Measurements from ENCODE around the gene DIP2B.
A peak's percentile ranks its signal among the peaks of the same experiment; 100 is the strongest.

DIP2B gene

DNA sequence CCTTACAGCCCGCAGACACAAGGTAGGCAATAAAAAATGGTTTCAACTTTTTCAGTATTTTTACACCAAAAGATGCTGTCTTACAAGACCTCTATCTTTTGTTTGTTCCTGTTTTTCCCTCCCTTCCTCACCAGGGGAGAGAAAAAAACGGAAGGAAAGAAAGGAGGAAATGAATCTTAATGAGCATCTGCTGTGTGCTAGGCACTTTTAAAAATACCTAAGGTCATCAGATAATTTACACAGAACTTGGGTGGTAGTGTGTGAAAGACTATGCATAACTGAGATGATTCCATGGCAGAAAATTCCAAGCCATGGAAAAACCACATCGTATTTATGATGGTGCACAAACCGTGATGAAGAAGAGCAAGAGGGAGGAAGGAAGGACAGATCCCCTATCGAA lies 121.2 kb downstream of the DIP2B start:
- Mint-ChIP-seq H3K36me3 (ENCODE audit: low read depth) (peaks cover 38% of the 10 kb centered on the region), H3K9me3 (peaks cover 9% of the 10 kb centered on the region), H3K4me1 (ENCODE audit: low read depth) (peaks cover 28% of the 10 kb centered on the region), H3K27ac (no peak overlapping the region), H3K27me3 (ENCODE audit: low read depth) (no peaks in the 10 kb centered on the region), H3K4me3 (no peak overlapping the region)
- DNase-seq (ENCODE audit: low spot score) = no peak

DNA sequence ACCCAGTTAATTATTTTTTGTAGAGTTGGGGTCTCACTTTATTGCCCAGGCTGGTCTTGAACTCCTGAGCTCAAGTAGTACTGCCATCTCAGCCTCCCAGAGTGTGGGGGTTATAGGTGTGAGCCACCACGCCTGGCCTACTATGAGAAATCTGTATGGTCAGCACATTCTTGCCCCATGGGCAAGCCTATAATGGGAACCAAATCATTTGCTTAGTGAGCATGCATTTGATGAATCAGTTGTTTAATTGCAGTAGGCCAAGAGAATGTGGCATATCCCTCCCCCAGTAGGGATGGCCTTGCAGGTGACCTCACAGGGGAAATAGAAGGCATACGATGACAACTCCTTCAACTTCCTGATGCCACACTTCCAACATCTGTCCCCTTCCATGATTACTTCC lies 122.7 kb downstream of the DIP2B start:
- DNase-seq (ENCODE audit: low spot score) = no peak
- H3K27ac Mint-ChIP-seq = no peak overlapping the region
- H3K4me3 Mint-ChIP-seq = no peak overlapping the region
- H3K4me1 Mint-ChIP-seq (ENCODE audit: low read depth) = peaks cover 15% of the 10 kb centered on the region
- peaks cover 43% of the 10 kb centered on the region for H3K36me3 Mint-ChIP-seq (ENCODE audit: low read depth)
- no peaks in the 10 kb centered on the region for H3K27me3 Mint-ChIP-seq (ENCODE audit: low read depth)
- H3K9me3 Mint-ChIP-seq = peaks cover 9% of the 10 kb centered on the region

DNA sequence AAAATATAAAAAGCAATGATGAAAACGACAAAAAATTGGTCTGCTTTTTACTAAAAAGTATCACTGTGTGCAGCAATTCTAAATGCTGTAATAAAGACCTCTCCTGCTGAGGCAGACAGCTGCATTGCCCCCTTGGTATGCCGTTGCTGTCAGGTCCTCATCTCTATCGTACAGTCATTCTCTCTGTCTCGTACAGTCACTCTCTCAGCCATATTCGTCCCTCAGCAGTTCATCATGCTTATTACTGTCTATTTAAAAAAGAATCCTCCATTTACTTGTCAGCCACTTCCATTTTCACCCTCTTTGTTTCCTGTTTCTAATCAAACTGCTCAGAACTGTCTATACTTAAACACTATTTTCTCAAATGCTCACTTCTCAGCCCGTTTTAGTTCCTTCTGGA lies 123.6 kb downstream of the DIP2B start:
- H3K4me1 Mint-ChIP-seq (ENCODE audit: low read depth) = peaks cover 15% of the 10 kb centered on the region
- no peak for DNase-seq (ENCODE audit: low spot score)
- H3K27me3 Mint-ChIP-seq (ENCODE audit: low read depth) = no peaks in the 10 kb centered on the region
- no peak overlapping the region for H3K27ac Mint-ChIP-seq
- no peak overlapping the region for H3K4me3 Mint-ChIP-seq
- H3K36me3 Mint-ChIP-seq (ENCODE audit: low read depth) = peaks cover 46% of the 10 kb centered on the region
- H3K9me3 Mint-ChIP-seq = peaks cover 9% of the 10 kb centered on the region

DNA sequence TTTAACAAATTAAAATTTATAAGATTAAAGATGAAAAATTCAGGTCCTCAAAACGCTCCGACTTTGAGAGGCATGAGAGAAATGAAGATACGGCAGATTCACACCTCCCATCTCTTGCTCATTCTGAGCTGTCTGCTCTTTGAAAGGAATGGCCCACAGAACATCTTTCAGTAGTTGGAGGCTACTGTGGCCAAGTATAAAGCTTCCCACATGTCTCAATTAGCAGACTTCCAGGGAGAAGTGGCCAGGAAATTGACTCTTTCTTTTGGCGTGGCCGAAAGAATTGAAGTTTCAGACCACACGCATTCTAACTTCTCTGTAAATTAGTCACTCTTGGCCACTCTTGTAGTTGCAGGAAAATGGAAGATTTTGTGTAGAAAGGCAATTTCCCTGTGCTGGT lies 129.2 kb downstream of the DIP2B start:
- Mint-ChIP-seq H3K27me3 (ENCODE audit: low read depth) (no peaks in the 10 kb centered on the region), H3K4me1 (ENCODE audit: low read depth) (peaks cover 18% of the 10 kb centered on the region), H3K27ac (no peak overlapping the region), H3K9me3 (no peaks in the 10 kb centered on the region), H3K4me3 (no peak overlapping the region), H3K36me3 (ENCODE audit: low read depth) (peaks cover 25% of the 10 kb centered on the region)
- no peak for DNase-seq (ENCODE audit: low spot score)

DNA sequence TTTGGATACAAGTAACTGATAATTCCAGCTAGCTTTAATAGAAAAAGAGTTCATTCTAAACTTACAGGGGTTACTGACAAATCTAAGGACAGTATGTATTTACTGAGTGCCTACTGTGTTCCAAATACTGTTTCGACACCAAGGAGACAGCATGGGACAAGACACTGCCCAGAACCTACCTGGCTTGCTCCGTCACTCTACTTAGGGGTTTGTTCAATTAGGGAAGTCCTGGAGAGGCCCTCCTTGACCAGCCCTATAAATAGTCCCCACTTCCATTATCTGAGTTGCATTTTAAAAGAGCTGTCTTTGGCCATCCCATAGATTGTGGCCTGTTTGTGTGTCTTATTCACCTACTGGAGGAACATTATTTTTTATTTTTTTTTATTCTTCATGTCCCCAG lies 129.6 kb downstream of the DIP2B start:
- no peaks in the 10 kb centered on the region for H3K9me3 Mint-ChIP-seq
- H3K27me3 Mint-ChIP-seq (ENCODE audit: low read depth) = no peaks in the 10 kb centered on the region
- H3K36me3 Mint-ChIP-seq (ENCODE audit: low read depth) = peaks cover 21% of the 10 kb centered on the region
- no peak overlapping the region for H3K4me3 Mint-ChIP-seq
- H3K27ac Mint-ChIP-seq = no peak overlapping the region
- no peak for DNase-seq (ENCODE audit: low spot score)
- H3K4me1 Mint-ChIP-seq (ENCODE audit: low read depth) = peaks cover 22% of the 10 kb centered on the region

DNA sequence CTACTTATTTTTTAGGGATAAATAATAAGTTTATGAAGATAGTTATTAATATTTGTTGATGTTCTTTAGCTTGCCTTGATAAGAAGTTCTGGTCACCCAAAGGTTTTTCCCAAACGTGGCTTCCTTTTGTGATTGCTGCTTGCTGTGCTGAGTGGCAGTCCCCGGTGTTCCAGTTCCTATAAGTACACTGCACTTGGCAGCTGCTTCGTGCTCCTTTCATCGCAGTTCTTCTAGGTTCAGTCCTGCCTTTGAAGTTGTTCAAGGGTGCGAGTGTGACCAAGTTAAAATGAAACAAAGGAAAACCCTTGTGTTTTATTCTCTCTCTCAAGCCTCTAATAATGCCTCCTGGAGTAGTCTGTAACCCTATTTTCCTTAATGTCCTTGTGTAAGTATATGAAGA lies 130.6 kb downstream of the DIP2B start:
- Mint-ChIP-seq H3K27ac (no peak overlapping the region), H3K36me3 (ENCODE audit: low read depth) (peaks cover 16% of the 10 kb centered on the region), H3K4me3 (no peak overlapping the region), H3K4me1 (ENCODE audit: low read depth) (peaks cover 27% of the 10 kb centered on the region), H3K9me3 (no peaks in the 10 kb centered on the region), H3K27me3 (ENCODE audit: low read depth) (no peaks in the 10 kb centered on the region)
- no peak for DNase-seq (ENCODE audit: low spot score)

DNA sequence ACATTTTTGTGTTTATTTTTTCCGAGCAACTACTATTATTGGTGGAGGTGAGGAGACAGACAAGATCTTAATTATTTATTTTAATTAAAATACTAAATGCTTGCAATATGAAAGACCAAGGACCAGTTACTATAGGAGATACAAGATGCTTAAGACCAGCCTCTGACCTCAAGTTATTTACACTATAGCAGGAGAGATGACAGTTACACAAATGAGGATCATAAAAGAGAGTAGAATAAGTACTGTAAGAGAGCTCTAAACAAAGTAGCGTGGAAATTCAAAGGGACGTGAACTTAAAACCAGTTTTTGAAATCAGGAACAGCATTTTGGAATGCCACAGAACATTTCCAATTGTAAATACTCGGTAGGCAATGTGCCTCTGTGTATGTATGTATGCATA lies 131.1 kb downstream of the DIP2B start:
- no peaks in the 10 kb centered on the region for H3K9me3 Mint-ChIP-seq
- no peak overlapping the region for H3K27ac Mint-ChIP-seq
- H3K27me3 Mint-ChIP-seq (ENCODE audit: low read depth) = no peaks in the 10 kb centered on the region
- peaks cover 32% of the 10 kb centered on the region for H3K4me1 Mint-ChIP-seq (ENCODE audit: low read depth)
- no peak for DNase-seq (ENCODE audit: low spot score)
- H3K36me3 Mint-ChIP-seq (ENCODE audit: low read depth) = peaks cover 16% of the 10 kb centered on the region
- H3K4me3 Mint-ChIP-seq = no peak overlapping the region

DNA sequence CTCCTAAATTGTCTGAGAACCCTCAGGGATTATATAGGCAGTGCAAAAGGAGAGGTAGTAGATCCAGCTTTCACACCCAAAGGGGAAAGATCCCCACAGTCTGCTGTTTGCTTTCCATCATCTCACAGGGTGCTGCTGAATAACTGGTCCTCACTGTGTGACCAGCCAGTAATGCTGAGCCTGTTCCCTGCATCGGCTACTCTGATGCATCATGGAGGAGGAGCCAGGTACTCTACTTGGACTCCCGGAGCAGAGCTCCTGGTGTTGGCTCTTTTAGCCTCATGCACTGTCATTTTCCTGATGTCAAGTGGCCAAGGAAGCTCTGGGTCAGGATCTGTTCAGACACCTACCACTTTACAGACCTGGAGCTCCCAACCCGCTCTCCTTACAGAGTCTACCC lies 131.7 kb downstream of the DIP2B start:
- H3K4me1 Mint-ChIP-seq (ENCODE audit: low read depth) = peaks cover 39% of the 10 kb centered on the region
- peaks cover 15% of the 10 kb centered on the region for H3K36me3 Mint-ChIP-seq (ENCODE audit: low read depth)
- no peaks in the 10 kb centered on the region for H3K9me3 Mint-ChIP-seq
- no peak overlapping the region for H3K27ac Mint-ChIP-seq
- DNase-seq (ENCODE audit: low spot score) = no peak
- no peaks in the 10 kb centered on the region for H3K27me3 Mint-ChIP-seq (ENCODE audit: low read depth)
- no peak overlapping the region for H3K4me3 Mint-ChIP-seq

DNA sequence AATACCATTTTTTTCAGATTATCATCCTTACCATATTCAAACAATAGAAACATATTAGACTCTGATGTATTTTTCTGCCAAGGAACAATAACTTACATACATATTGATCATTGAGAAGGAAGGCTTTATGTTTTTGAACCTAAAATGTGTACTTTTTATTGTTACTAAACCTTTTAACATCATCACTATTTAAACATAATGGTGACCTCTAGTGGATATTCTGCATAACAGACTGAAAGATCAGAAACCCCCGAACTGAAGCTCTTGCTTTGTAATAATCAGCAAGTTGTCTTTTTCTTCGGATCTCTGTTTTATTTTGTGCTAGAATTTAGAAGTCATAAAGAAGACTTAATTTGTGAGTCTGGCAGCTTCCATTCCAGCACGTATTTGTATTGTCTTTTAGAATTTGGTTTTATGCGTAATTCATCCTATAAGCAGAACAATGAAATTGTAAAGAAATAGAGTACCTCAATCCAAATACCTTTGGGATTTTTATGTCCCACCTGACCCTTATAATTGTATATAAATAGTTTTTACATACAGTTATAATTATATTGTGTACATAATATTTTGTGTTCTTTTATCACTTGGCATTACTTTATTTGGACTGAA lies 133.2 kb downstream of the DIP2B start:
- Mint-ChIP-seq H3K27ac (no peak overlapping the region), H3K4me3 (no peak overlapping the region), H3K4me1 (ENCODE audit: low read depth) (peaks cover 43% of the 10 kb centered on the region), H3K9me3 (no peaks in the 10 kb centered on the region), H3K27me3 (ENCODE audit: low read depth) (no peaks in the 10 kb centered on the region), H3K36me3 (ENCODE audit: low read depth) (peaks cover 18% of the 10 kb centered on the region)
- no peak for DNase-seq (ENCODE audit: low spot score)

DNA sequence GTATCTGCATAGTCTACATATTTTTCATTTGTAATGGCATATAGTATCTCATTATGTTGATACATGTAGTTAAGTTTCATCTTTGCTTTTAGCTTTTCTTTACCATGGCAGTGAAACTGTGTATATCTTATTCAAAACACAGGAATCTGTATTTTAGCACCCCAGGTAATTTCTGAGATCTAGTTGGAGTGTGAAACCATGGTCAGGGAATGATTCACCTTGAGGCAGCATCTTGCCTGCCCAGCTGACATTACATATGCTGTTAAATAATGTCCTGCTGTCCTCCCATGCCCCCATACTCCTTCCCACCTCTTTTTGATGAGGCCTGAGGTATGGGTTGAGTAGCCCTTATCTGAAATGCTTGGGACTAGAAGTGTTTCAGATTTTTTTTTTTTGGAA lies 133.7 kb downstream of the DIP2B start:
- no peak for DNase-seq (ENCODE audit: low spot score)
- Mint-ChIP-seq H3K4me1 (ENCODE audit: low read depth) (peaks cover 43% of the 10 kb centered on the region), H3K4me3 (no peak overlapping the region)

DNA sequence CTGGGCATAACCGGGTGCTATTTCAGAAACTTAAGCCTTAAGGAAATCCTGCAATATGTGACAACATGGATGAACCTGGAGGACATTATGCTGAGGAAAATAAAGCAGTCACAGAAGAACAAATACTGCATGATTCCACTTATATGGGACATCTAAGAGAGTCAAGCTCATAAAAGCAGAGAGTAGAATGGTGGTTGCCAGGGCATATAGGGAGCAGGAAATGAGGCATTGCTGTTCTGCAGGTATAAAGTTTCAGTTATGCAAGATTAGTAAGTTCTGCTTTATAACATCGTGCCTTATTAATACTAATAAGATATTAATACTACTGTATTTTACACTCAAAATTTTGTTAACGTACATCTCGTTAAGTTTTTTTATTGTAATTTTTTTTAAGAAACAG lies 134.9 kb downstream of the DIP2B start:
- DNase-seq (ENCODE audit: low spot score) = no peak
- peaks cover 13% of the 10 kb centered on the region for H3K36me3 Mint-ChIP-seq (ENCODE audit: low read depth)
- peak overlapping the region; percentile 38 for H3K4me3 Mint-ChIP-seq
- H3K4me1 Mint-ChIP-seq (ENCODE audit: low read depth) = peaks cover 37% of the 10 kb centered on the region
- no peaks in the 10 kb centered on the region for H3K27me3 Mint-ChIP-seq (ENCODE audit: low read depth)
- no peaks in the 10 kb centered on the region for H3K9me3 Mint-ChIP-seq
- no peak overlapping the region for H3K27ac Mint-ChIP-seq

More for the DNA sequence above, 133.7 kb downstream of the DIP2B start:
- Mint-ChIP-seq H3K27me3 (ENCODE audit: low read depth) (no peaks in the 10 kb centered on the region), H3K9me3 (no peaks in the 10 kb centered on the region), H3K27ac (no peak overlapping the region), H3K36me3 (ENCODE audit: low read depth) (peaks cover 18% of the 10 kb centered on the region)

DNA sequence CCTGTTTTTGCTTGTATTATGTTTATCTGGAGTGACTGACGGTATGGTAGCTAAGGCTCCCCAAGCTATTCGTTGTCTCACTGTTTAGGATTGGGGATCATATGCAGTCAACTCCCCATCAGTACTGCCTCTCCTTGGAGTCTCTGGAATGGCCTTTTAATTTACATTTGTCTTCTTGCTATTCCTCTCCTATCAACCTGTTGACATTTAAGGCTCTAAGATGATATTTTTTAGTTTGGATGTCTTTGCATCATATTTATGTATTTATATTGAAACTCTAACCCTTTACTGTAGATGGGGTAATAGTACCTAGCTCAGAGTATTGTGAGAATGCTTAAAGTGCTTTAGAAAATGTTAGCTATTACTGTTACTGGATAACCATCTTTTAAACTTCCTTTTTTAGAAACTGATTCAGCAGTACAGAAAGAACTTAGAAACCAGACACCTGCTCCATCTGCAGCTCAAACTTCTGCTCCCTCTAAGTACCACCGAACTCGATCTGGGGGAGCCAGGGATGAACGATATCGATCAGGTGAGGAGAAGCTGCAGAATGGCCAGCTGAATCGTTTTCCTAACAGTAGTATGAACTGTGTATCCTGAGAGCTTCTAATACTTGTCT lies 135.6 kb downstream of the DIP2B start:
- Mint-ChIP-seq H3K27ac (no peak overlapping the region), H3K36me3 (ENCODE audit: low read depth) (peaks cover 13% of the 10 kb centered on the region)

DNA sequence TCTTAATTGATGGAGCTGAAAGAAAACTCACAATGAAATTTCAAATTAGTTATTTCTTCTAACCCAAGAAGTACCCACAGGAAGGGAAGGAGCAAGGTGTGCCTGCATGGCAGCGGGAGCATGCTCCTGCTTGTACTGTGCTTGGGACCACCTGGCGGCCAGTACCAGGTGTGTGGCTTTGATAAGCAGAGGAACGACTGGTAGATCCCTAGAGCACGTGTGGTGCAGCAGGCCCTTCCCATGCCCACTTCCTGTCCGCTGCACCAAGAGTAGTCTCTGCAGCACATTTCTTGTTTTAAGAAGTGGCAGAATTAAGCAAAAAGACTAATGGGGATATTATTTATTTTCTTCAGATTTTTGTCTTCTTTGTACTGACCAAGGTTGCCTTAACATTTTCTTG lies 136.8 kb downstream of the DIP2B start:
- Mint-ChIP-seq H3K4me3 (no peak overlapping the region), H3K27me3 (ENCODE audit: low read depth) (no peaks in the 10 kb centered on the region), H3K36me3 (ENCODE audit: low read depth) (peaks cover 13% of the 10 kb centered on the region), H3K4me1 (ENCODE audit: low read depth) (peaks cover 32% of the 10 kb centered on the region), H3K27ac (no peak overlapping the region), H3K9me3 (no peaks in the 10 kb centered on the region)
- no peak for DNase-seq (ENCODE audit: low spot score)

More for the DNA sequence above, 135.6 kb downstream of the DIP2B start:
- Mint-ChIP-seq H3K27me3 (ENCODE audit: low read depth) (no peaks in the 10 kb centered on the region), H3K4me3 (no peak overlapping the region), H3K4me1 (ENCODE audit: low read depth) (peaks cover 32% of the 10 kb centered on the region), H3K9me3 (no peaks in the 10 kb centered on the region)
- no peak for DNase-seq (ENCODE audit: low spot score)

DNA sequence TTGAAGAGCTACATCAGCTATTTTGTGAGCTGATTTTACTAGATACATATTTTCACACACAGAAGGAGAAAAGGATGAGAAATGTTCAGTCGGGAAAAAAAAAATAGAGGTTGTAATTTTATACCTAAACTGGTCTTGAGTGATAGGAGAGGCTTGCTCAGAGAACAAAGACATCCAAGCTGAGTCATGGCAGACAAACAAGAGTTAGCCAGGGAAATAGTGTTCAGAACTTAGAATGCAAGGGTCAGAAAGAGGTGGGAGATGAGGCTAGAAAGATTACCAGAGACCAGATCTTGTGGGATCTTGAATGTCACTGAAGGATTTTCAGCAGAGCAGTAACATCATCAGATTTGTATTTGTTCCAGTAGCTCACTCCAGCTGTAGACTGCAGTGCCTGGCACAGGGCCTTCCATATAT lies 137.3 kb downstream of the DIP2B start:
- Mint-ChIP-seq H3K4me1 (ENCODE audit: low read depth) (peaks cover 30% of the 10 kb centered on the region), H3K27ac (no peak overlapping the region)
- no peak for DNase-seq (ENCODE audit: low spot score)

DNA sequence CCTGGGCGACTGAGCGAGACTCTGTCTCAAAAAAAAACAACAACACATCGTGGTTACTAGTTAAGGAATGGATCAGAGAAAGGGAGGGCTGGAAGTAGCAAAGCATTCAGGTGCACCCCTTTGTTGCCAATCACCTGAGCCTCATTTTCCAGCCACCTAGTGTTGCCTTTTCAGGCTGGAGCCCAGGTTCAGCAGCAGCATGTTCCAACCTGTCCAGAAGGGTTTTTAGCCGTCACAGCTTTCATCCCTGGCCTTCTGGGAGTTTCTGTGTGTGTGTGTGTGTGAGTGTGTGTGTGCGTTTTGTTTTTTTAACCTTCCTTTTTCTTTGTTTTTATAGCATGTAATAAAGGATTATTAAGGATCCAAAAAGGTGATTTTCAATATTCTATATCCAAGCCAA lies 138.0 kb downstream of the DIP2B start:
- no peak for DNase-seq (ENCODE audit: low spot score)
- Mint-ChIP-seq H3K27ac (no peak overlapping the region), H3K9me3 (no peaks in the 10 kb centered on the region), H3K4me1 (ENCODE audit: low read depth) (peaks cover 29% of the 10 kb centered on the region), H3K4me3 (no peak overlapping the region), H3K36me3 (ENCODE audit: low read depth) (peaks cover 13% of the 10 kb centered on the region), H3K27me3 (ENCODE audit: low read depth) (no peaks in the 10 kb centered on the region)

More for the DNA sequence above, 137.3 kb downstream of the DIP2B start:
- Mint-ChIP-seq H3K9me3 (no peaks in the 10 kb centered on the region), H3K4me3 (no peak overlapping the region), H3K27me3 (ENCODE audit: low read depth) (no peaks in the 10 kb centered on the region), H3K36me3 (ENCODE audit: low read depth) (peaks cover 13% of the 10 kb centered on the region)

All from T-helper 2 cell treated with Interferon-gamma antibody and Interleukin-4, amounts not matched to agents 5 μg/mL and 100 μg/mL, for 36 hours (primary cell).